Uterus (tissue), 2 donors: ENCODE data around the gene RBFOX2.

Experiments
- CTCF ChIP-seq, 4 experiments: fragments of 200-600 bp in 2 of 4; fragments of 450-650 bp in 2 of 4; sonication (generic) in 2 of 4; IDR thresholded peaks; one replicate each; pipeline ENCODE4 v1.5.1; 2016 to 2019; ENCODE audit warnings: antibody characterized with exemption in 4 of 4, mild to moderate bottlenecking in 2 of 4, moderate library complexity in 1 of 4
- POLR2A ChIP-seq, 2 donors: fragments of 450-650 bp; IDR thresholded peaks; one replicate each; pipeline ENCODE4 v1.6.1; 2016; ENCODE audit warnings: antibody characterized with exemption in 2 of 2, mild to moderate bottlenecking in 1 of 2, moderate library complexity in 1 of 2

DNA sequence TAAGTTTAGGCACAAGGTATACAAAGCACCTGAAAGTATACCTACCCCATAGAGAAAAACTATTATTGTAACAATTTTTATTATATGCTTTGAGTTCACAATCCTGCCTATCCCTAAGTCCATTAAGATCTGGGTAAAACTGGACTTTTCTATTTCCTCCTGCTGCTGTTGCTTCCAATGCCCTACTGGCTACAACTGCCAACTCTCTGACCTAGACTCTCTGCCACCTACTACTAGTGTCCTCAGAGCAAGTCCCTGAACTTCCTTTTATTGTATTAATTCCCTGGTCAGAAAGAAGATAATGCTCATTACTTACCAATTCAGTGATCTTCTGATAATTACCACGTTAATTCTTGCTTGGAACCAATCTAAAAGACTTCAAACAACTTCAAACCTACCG is 70.3 kb downstream of the RBFOX2 start:
- TF ChIP-seq POLR2A (IDR thresholded peaks at IDR 0.05) (no peak), CTCF (IDR thresholded peaks at IDR 0.05) (no peak)
